ENCODE results near the gene ADAM12. TPM values are rescaled to one million over a fixed set of nuclear protein-coding genes. Genes with fewer than 3 reads are reported as not detected.
A peak's percentile ranks its signal among the peaks of the same experiment; 100 is the strongest.

Gene ADAM12
- total and polyA plus RNA-seq, 2 experiments from 2014 or later, result 0.13 to 0.87 TPM

GRCh38 chr10:126256864-126257263 lies 131.4 kb downstream of the ADAM12 start:
- peak; percentile 27 for DNase-seq (ENCODE audit: low spot score)
- H3K79me2 ChIP-seq (replicated peaks; ENCODE audit: insufficient read depth), result no peaks in the 10 kb centered on the region
- ATAC-seq, result peak; percentile 63
- Mint-ChIP-seq H3K27me3 (ENCODE audit: insufficient read depth, low read depth, poor library complexity) (no peaks in the 10 kb centered on the region), H3K9me3 (peaks cover 1% of the 10 kb centered on the region; the same call in 1 of the 3 replicates), H3K36me3 (ENCODE audit: low read depth) (no peaks in the 10 kb centered on the region), H3K4me1 (peaks cover 5% of the 10 kb centered on the region; the same call in 2 of the 3 replicates), H3K4me3 (no peak overlapping the region), H3K27ac (no peak overlapping the region)
- no peaks in the 10 kb centered on the region; the same call in 1 of the 2 replicates for H3K4me1 ChIP-seq (ENCODE audit: insufficient read depth)
- H3K4me3 ChIP-seq, result no peak overlapping the region
- TF ChIP-seq CTCF (conservative IDR thresholded peaks at IDR 0.05; ENCODE audit: low read depth in 2 of 2) (peak; percentile 49 to 68), JUNB (IDR thresholded peaks at IDR 0.05; ENCODE audit: unreplicated experiment) (no peak)
- H3K27me3 ChIP-seq (ENCODE audit: insufficient read depth), result no peaks in the 10 kb centered on the region
- H3K4me2 ChIP-seq, result no peak overlapping the region
- H3F3A ChIP-seq (replicated peaks; ENCODE audit: low read depth), result no peaks in the 10 kb centered on the region
- no peak overlapping the region for H2AFZ ChIP-seq
- no peak overlapping the region for H3K27ac ChIP-seq (ENCODE audit: low read depth)
- peaks cover under 1% of the 10 kb centered on the region; the same call in 1 of the 2 replicates for H3K9me2 ChIP-seq (ENCODE audit: insufficient read depth)
- H4K20me1 ChIP-seq (replicated peaks; ENCODE audit: insufficient read depth), result no peaks in the 10 kb centered on the region
- no peaks in the 10 kb centered on the region for H3K36me3 ChIP-seq (ENCODE audit: insufficient read depth)

GRCh38 chr10:126255313-126255712 lies 133.0 kb downstream of the ADAM12 start:
- Histone ChIP-seq H3F3A (replicated peaks; ENCODE audit: low read depth) (no peaks in the 10 kb centered on the region), H3K27me3 (ENCODE audit: insufficient read depth) (no peaks in the 10 kb centered on the region), H3K4me3 (no peak overlapping the region), H3K79me2 (replicated peaks; ENCODE audit: insufficient read depth) (no peaks in the 10 kb centered on the region), H3K9me2 (ENCODE audit: insufficient read depth) (peaks cover 11% of the 10 kb centered on the region), H4K20me1 (replicated peaks; ENCODE audit: insufficient read depth) (no peaks in the 10 kb centered on the region), H3K27ac (ENCODE audit: low read depth) (no peak overlapping the region), H2AFZ (no peak overlapping the region), H3K4me2 (no peak overlapping the region), H3K4me1 (ENCODE audit: insufficient read depth) (no peaks in the 10 kb centered on the region), H3K36me3 (ENCODE audit: insufficient read depth) (no peaks in the 10 kb centered on the region)
- DNase-seq (ENCODE audit: low spot score) (no peak), ATAC-seq (no peak)
- TF ChIP-seq EZH2phosphoT487 (IDR thresholded peaks at IDR 0.05; ENCODE audit: unreplicated experiment) (no peak), STAT1 (IDR thresholded peaks at IDR 0.05; ENCODE audit: unreplicated experiment) (no peak), NANOG (IDR thresholded peaks at IDR 0.05; ENCODE audit: borderline replicate concordance) (no peak), REST (IDR thresholded peaks at IDR 0.05; ENCODE audit: unreplicated experiment) (no peak), ZNF462 (CRISPR knock-in tag; IDR thresholded peaks at IDR 0.05) (no peak)
- Mint-ChIP-seq H3K4me3 (no peak overlapping the region), H3K36me3 (ENCODE audit: low read depth) (no peaks in the 10 kb centered on the region; the same call in 2 of the 3 replicates), H3K4me1 (no peaks in the 10 kb centered on the region), H3K27me3 (ENCODE audit: insufficient read depth, low read depth, poor library complexity) (peaks cover 2% of the 10 kb centered on the region), H3K9me3 (peaks cover 7% of the 10 kb centered on the region), H3K27ac (no peak overlapping the region)
